ENCODE data around the gene OVCA2.

Gene OVCA2

GRCh38 chr17:2089021-2089422, 47.2 kb downstream of the OVCA2 start:
- no peak for DNase-seq

DNA sequence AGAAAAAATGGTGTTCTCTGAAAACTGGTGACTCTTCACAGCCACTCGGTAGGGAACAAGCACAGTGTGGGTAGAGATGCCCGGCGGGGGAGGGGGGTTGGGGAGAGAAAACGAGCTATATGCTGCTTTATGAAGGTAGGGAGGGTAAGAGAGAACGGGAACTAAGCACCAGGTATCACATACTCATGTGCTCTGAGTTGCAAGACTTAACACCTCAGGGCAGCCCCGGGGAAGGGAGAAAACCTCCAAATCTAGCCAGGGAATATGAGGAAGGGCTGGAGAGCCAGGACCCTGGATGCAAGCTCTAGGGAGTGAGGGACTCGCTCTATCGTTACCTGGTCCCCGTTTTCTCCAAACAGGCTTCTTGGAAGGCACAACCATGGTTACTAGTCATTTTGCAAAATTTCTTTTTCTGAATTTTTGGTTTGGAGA, 48.4 kb downstream of the OVCA2 start:
- DNase-seq, result no peak

DNA sequence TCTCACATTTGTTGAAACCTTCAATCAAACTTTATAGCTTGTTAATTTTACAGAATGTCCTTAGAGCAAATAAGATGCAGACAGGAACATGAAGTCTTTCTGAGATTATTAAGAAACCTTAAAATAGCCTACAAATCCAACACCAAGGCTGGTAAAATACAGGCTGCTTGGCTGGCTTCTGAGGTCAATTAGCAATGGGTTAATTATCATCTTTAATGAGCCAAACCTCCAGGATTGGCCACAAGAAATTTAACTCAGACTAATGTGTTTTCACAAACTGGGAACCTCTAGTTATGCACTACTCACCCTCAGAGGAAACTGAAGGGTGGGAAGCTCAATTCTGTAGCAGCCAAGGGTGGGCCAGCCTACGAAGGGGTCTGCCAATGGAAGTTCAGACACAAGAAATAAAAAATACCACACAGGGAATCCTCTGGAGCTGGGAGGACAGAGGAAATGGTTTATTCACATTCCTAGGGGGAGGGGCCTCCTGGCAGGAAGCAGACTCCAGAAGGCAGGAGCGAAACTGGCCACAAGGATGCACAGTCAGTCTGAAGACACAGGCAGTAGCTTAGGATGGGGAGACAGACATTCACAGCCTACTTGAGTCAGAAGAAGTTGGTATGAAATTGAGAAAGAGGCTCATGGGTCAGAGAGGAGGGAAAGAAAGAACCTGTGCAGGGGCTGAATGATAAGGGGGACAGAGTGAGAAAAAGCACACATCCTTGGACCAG, 49.1 kb downstream of the OVCA2 start:
- DNase-seq, result no peak

DNA sequence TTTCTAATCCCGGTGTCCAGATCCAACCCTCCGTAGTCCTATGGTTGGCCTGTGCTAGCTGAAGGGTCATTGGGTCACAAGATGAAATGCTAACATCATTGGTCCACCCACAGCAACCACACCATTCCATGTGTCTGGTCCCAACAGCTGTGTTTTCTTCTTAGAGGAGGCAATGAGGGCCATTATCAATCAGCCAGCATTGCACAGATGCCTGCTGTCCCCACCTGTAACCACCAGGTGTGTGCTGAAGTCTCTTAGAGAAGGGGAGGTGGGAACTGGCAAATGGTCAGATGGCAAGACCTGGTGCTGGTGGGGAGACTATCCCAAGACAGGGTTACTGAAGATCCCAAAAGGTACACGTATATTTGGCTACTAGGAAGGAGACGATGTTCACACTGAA, 50.4 kb downstream of the OVCA2 start:
- no peak for DNase-seq

Measured in NCI-H1694 treated with DMSO at 0.1 percent for 48 hours (cell line).